WTC11 (cell line): ENCODE measurements around the gene CLP1.

Experiments
- CTCF ChIP-seq: fragments of 200-600 bp; IDR thresholded peaks from 2 replicates; pipeline ENCODE4 v1.8.0; 2022; ENCODE audit warnings: antibody characterized with exemption
- USF2 ChIP-seq: sonication (generic); formaldehyde crosslinking; IDR thresholded peaks from 2 replicates; pipeline ENCODE4 v1.8.1; 2023; ENCODE audit warnings: mild to moderate bottlenecking, missing genetic modification reagents, moderate library complexity

DNA sequence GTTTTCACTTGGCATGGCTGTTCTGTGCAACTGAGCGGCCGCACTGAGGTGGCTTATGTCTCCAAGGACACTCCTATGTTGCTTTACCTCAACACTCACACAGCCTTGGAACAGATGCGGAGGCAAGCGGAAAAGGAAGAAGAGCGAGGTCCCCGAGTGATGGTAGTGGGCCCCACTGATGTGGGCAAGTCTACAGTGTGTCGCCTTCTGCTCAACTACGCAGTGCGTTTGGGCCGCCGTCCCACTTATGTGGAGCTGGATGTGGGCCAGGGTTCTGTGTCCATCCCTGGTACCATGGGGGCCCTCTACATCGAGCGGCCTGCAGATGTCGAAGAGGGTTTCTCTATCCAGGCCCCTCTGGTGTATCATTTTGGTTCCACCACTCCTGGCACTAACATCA is 2.1 kb downstream of the CLP1 start:
- TF ChIP-seq USF2 (CRISPR knock-in tag) (no peak), CTCF (no peak)
